ENCODE measurements around the gene CADPS2.

Gene CADPS2

DNA sequence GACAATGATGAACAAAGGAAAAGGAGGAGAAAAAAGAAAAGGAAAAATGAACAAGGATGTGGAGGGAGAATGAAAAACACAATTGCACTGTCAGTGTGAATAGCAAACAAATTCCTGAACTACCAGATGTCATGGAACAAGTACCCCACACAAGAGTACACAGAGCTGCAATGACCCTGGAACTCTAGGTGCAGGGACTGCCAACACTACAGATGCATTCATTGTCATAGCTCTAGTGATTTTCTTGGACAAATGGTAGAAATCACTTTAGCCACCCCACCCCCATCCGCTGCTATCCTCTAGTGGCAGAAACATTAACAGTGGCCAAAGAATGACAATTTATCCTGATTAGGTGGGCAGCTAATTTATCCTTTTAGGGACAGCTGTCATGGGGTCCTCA, 190.4 kb downstream of the CADPS2 start:
- no peak overlapping the region for H2AFZ ChIP-seq (ENCODE audit: low read length)
- H3K14ac ChIP-seq (ENCODE audit: low read length), result no peak overlapping the region
- no peak overlapping the region for H3K4me2 ChIP-seq (ENCODE audit: insufficient read depth, low read length, poor library complexity, severe bottlenecking)
- no CpG with 5 or more reads among the region's 1 CpG for WGBS, 2 donors (ENCODE audit: extremely low coverage in 2 of 2, insufficient read length in 2 of 2, insufficient replicate concordance in 1 of 2)
- no peak overlapping the region for H2BK15ac ChIP-seq (ENCODE audit: low read length)
- no peaks in the 10 kb centered on the region for H3K79me1 ChIP-seq (ENCODE audit: low read depth, low read length)
- H3K36me3 ChIP-seq (replicated peaks in 1 of 2; ENCODE audit: control insufficient read depth in 2 of 2, insufficient read depth in 2 of 2, low read length in 2 of 2), result no peaks in the 10 kb centered on the region
- H4K8ac ChIP-seq (ENCODE audit: low read depth, low read length), result no peak overlapping the region
- H3K9me3 ChIP-seq (replicated peaks in 1 of 2; ENCODE audit: control insufficient read depth in 2 of 2, insufficient read depth in 1 of 2, low read depth in 1 of 2, low read length in 2 of 2), result peaks cover 5 to 21% of the 10 kb centered on the region in 2 donors
- H3K27me3 ChIP-seq (ENCODE audit: control insufficient read depth in 3 of 3, insufficient read depth in 3 of 3, low read depth in 1 of 3, low read length in 3 of 3), result no peaks in the 10 kb centered on the region
- no peak overlapping the region for H4K91ac ChIP-seq (ENCODE audit: low read depth, low read length, poor library complexity)
- no peak overlapping the region for H3K4me3 ChIP-seq (ENCODE audit: low read length in 2 of 2)
- no peak overlapping the region for H2BK120ac ChIP-seq (ENCODE audit: low read depth, low read length)
- no peak for DNase-seq (ENCODE audit: low spot score)
- no peak overlapping the region for H3K27ac ChIP-seq (replicated peaks; ENCODE audit: low read length)
- H3K23ac ChIP-seq (ENCODE audit: low read depth, low read length, poor library complexity), result no peak overlapping the region
- H2AK5ac ChIP-seq (ENCODE audit: low read depth, low read length), result no peak overlapping the region
- no peak overlapping the region for H3K9ac ChIP-seq (ENCODE audit: low read depth, low read length, poor library complexity)
- H3K18ac ChIP-seq (ENCODE audit: low read length), result peak overlapping the region; percentile 32
- peaks cover 6 to 13% of the 10 kb centered on the region in 2 donors for H3K4me1 ChIP-seq (ENCODE audit: control insufficient read depth in 2 of 2, insufficient read depth in 1 of 2, low read depth in 1 of 2, low read length in 2 of 2)
- H2BK12ac ChIP-seq (ENCODE audit: low read length), result no peak overlapping the region
- no peak overlapping the region for H2BK5ac ChIP-seq (ENCODE audit: low read length)
- H3K4ac ChIP-seq (ENCODE audit: low read length), result no peak overlapping the region

DNA sequence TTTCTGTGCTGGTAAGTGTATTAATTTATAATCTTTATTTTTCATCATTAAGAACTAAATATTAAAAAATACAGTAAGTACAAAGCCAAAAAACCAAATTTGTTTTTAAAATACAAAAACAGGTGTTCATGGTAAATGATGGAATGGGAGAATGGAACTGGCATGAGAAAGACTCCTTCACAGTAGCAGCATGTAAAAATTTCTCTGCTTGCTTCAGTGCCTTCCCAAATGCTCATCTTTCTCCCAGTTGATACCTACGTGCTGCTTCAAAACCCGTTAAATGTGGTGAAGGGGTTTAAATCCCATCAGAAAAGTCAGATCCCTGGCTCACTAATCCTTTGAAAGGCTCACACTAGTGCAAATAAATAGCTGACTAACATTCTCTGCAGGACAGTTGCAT, 191.6 kb downstream of the CADPS2 start:
- H2AFZ ChIP-seq (ENCODE audit: low read length), result no peak overlapping the region
- no peak overlapping the region for H4K8ac ChIP-seq (ENCODE audit: low read depth, low read length)
- peaks cover 6 to 13% of the 10 kb centered on the region in 2 donors for H3K4me1 ChIP-seq (ENCODE audit: control insufficient read depth in 2 of 2, insufficient read depth in 1 of 2, low read depth in 1 of 2, low read length in 2 of 2)
- H3K4me2 ChIP-seq (ENCODE audit: insufficient read depth, low read length, poor library complexity, severe bottlenecking), result no peak overlapping the region
- H3K9me3 ChIP-seq (replicated peaks in 1 of 2; ENCODE audit: control insufficient read depth in 2 of 2, insufficient read depth in 1 of 2, low read depth in 1 of 2, low read length in 2 of 2), result peaks cover 5 to 21% of the 10 kb centered on the region in 2 donors
- no peak overlapping the region for H3K14ac ChIP-seq (ENCODE audit: low read length)
- H2BK15ac ChIP-seq (ENCODE audit: low read length), result no peak overlapping the region
- H3K36me3 ChIP-seq (replicated peaks in 1 of 2; ENCODE audit: control insufficient read depth in 2 of 2, insufficient read depth in 2 of 2, low read length in 2 of 2), result no peaks in the 10 kb centered on the region
- no peak overlapping the region for H3K23ac ChIP-seq (ENCODE audit: low read depth, low read length, poor library complexity)
- H2AK5ac ChIP-seq (ENCODE audit: low read depth, low read length), result no peak overlapping the region
- no peak overlapping the region for H3K9ac ChIP-seq (ENCODE audit: low read depth, low read length, poor library complexity)
- no peak overlapping the region for H2BK120ac ChIP-seq (ENCODE audit: low read depth, low read length)
- no peak overlapping the region for H4K91ac ChIP-seq (ENCODE audit: low read depth, low read length, poor library complexity)
- no CpG with 5 or more reads among the region's 2 CpGs for WGBS, 2 donors (ENCODE audit: extremely low coverage in 2 of 2, insufficient read length in 2 of 2, insufficient replicate concordance in 1 of 2)
- no peaks in the 10 kb centered on the region for H3K79me1 ChIP-seq (ENCODE audit: low read depth, low read length)
- no peak overlapping the region for H2BK12ac ChIP-seq (ENCODE audit: low read length)
- no peaks in the 10 kb centered on the region for H3K27me3 ChIP-seq (ENCODE audit: control insufficient read depth in 3 of 3, insufficient read depth in 3 of 3, low read depth in 1 of 3, low read length in 3 of 3)
- no peak overlapping the region for H3K18ac ChIP-seq (ENCODE audit: low read length)
- H2BK5ac ChIP-seq (ENCODE audit: low read length), result no peak overlapping the region
- no peak for DNase-seq (ENCODE audit: low spot score)
- no peak overlapping the region for H3K4ac ChIP-seq (ENCODE audit: low read length)
- H3K27ac ChIP-seq (replicated peaks; ENCODE audit: low read length), result no peak overlapping the region
- H3K4me3 ChIP-seq (ENCODE audit: low read length in 2 of 2), result no peak overlapping the region

DNA sequence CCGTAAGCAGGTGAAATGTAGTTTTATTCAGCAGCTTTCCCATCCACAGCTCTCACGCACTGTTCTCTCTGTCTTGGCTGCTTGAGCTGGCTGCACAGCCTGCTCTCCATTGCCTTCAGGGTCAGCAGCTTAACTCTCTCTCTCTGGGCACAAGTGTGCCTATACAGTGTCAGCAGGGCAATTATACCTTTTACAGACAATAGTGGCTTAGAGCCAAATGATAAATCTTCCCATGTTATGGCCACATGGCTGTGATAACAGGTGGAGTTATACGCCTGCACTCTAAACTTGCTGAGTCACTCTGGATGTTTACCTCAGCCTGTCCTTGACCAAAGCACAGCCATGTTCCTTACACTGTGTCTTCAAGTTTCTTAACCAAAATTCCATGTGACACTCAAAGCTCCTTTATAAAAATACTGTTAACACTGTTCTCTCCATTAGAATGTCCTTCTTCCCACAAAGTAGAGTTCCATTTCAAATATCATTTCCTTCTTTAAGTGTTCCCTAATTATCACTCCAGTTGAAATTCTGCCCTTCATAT, 193.4 kb downstream of the CADPS2 start:
- Histone ChIP-seq H3K9ac (ENCODE audit: low read depth, low read length, poor library complexity) (no peak overlapping the region), H2AFZ (ENCODE audit: low read length) (no peak overlapping the region), H2BK15ac (ENCODE audit: low read length) (no peak overlapping the region), H2AK5ac (ENCODE audit: low read depth, low read length) (no peak overlapping the region), H3K14ac (ENCODE audit: low read length) (no peak overlapping the region), H3K4me2 (ENCODE audit: insufficient read depth, low read length, poor library complexity, severe bottlenecking) (no peak overlapping the region), H3K79me1 (ENCODE audit: low read depth, low read length) (no peaks in the 10 kb centered on the region), H2BK12ac (ENCODE audit: low read length) (no peak overlapping the region), H3K9me3 (replicated peaks in 1 of 2; ENCODE audit: control insufficient read depth in 2 of 2, insufficient read depth in 1 of 2, low read depth in 1 of 2, low read length in 2 of 2) (peaks cover 5 to 21% of the 10 kb centered on the region in 2 donors), H2BK5ac (ENCODE audit: low read length) (no peak overlapping the region), H3K27me3 (ENCODE audit: control insufficient read depth in 3 of 3, insufficient read depth in 3 of 3, low read depth in 1 of 3, low read length in 3 of 3) (no peaks in the 10 kb centered on the region), H3K27ac (replicated peaks; ENCODE audit: low read length) (no peak overlapping the region), H2BK120ac (ENCODE audit: low read depth, low read length) (no peak overlapping the region), H3K4me3 (ENCODE audit: low read length in 2 of 2) (no peak overlapping the region), H4K91ac (ENCODE audit: low read depth, low read length, poor library complexity) (no peak overlapping the region), H3K23ac (ENCODE audit: low read depth, low read length, poor library complexity) (no peak overlapping the region), H3K18ac (ENCODE audit: low read length) (no peak overlapping the region), H3K36me3 (replicated peaks in 1 of 2; ENCODE audit: control insufficient read depth in 2 of 2, insufficient read depth in 2 of 2, low read length in 2 of 2) (no peaks in the 10 kb centered on the region), H3K4me1 (ENCODE audit: control insufficient read depth in 2 of 2, insufficient read depth in 1 of 2, low read depth in 1 of 2, low read length in 2 of 2) (peaks cover 6 to 13% of the 10 kb centered on the region in 2 donors), H4K8ac (ENCODE audit: low read depth, low read length) (no peak overlapping the region), H3K4ac (ENCODE audit: low read length) (no peak overlapping the region)
- no peak for DNase-seq (ENCODE audit: low spot score)
- WGBS, 2 donors (ENCODE audit: extremely low coverage in 2 of 2, insufficient read length in 2 of 2, insufficient replicate concordance in 1 of 2), result no CpG with 5 or more reads among the region's 3 CpGs

DNA sequence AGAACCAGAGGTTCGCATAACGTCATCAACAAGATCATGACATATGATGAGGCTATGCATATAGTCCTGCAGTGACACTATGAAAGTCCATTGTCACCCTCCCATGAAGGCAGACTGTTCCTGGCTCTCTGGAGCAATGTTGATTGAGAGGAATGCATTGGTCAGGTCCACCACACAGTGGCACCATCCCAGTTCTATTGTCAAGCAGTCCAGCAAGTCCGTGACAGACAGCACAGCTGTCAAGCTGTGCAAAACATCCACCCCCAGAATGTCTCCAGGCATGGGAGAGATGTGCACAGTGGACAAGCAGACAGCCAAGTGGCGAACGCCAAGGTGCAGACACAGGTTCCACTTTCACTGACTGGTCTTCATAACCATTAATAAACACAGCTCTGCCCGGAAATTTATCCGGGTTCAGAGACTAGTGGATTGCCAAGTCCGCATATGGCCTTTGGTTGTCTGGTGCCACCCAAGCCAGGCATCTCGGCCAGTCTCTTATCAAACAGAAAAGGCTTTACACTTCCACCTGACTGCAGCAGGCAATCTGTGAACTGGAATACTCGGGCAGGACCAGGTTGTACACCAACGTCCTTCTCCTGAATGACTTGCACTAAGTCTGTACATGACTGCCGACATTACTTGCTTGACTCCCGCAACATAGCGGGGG, 194.6 kb downstream of the CADPS2 start:
- no peak overlapping the region for H3K14ac ChIP-seq (ENCODE audit: low read length)
- no peak for DNase-seq (ENCODE audit: low spot score)

More for the DNA sequence above, 194.6 kb downstream of the CADPS2 start:
- Histone ChIP-seq H3K4me3 (ENCODE audit: low read length in 2 of 2) (no peak overlapping the region), H3K4me1 (ENCODE audit: control insufficient read depth in 2 of 2, insufficient read depth in 1 of 2, low read depth in 1 of 2, low read length in 2 of 2) (peaks cover 6 to 13% of the 10 kb centered on the region in 2 donors), H2BK12ac (ENCODE audit: low read length) (no peak overlapping the region), H2AFZ (ENCODE audit: low read length) (no peak overlapping the region), H3K4ac (ENCODE audit: low read length) (no peak overlapping the region), H3K27ac (replicated peaks; ENCODE audit: low read length) (no peak overlapping the region), H3K36me3 (replicated peaks in 1 of 2; ENCODE audit: control insufficient read depth in 2 of 2, insufficient read depth in 2 of 2, low read length in 2 of 2) (no peaks in the 10 kb centered on the region), H4K8ac (ENCODE audit: low read depth, low read length) (no peak overlapping the region), H2BK5ac (ENCODE audit: low read length) (no peak overlapping the region), H3K9ac (ENCODE audit: low read depth, low read length, poor library complexity) (no peak overlapping the region), H2BK120ac (ENCODE audit: low read depth, low read length) (no peak overlapping the region), H3K79me1 (ENCODE audit: low read depth, low read length) (no peaks in the 10 kb centered on the region), H2BK15ac (ENCODE audit: low read length) (no peak overlapping the region), H3K23ac (ENCODE audit: low read depth, low read length, poor library complexity) (no peak overlapping the region), H4K91ac (ENCODE audit: low read depth, low read length, poor library complexity) (no peak overlapping the region), H3K4me2 (ENCODE audit: insufficient read depth, low read length, poor library complexity, severe bottlenecking) (no peak overlapping the region), H2AK5ac (ENCODE audit: low read depth, low read length) (no peak overlapping the region), H3K9me3 (replicated peaks in 1 of 2; ENCODE audit: control insufficient read depth in 2 of 2, insufficient read depth in 1 of 2, low read depth in 1 of 2, low read length in 2 of 2) (peaks cover 5 to 21% of the 10 kb centered on the region in 2 donors), H3K18ac (ENCODE audit: low read length) (no peak overlapping the region), H3K27me3 (ENCODE audit: control insufficient read depth in 3 of 3, insufficient read depth in 3 of 3, low read depth in 1 of 3, low read length in 3 of 3) (no peaks in the 10 kb centered on the region)
- WGBS, 2 donors (ENCODE audit: extremely low coverage in 2 of 2, insufficient read length in 2 of 2, insufficient replicate concordance in 1 of 2), result no CpG with 5 or more reads among the region's 14 CpGs
